Colonic mucosa (tissue), 4 donors: ENCODE results near the gene ITFG2. TPM values are rescaled to one million over a fixed set of nuclear protein-coding genes. Genes with fewer than 3 reads are reported as not detected.

Source experiments
- DNase-seq: peaks from one replicate; pipeline ENCODE4 v3.0.0-alpha.2; 2020
- H3K27ac ChIP-seq: fragments of 200-600 bp; one replicate; pipeline ENCODE4 v1.8.0; 2021
- H3K27me3 ChIP-seq: fragments of 200-600 bp; one replicate; pipeline ENCODE4 v1.8.0; 2021
- H3K36me3 ChIP-seq: fragments of 200-600 bp; one replicate; pipeline ENCODE4 v1.8.0; 2021
- H3K4me1 ChIP-seq: fragments of 200-600 bp; one replicate; pipeline ENCODE4 v1.8.0; 2021; ENCODE audit warnings: mild to moderate bottlenecking
- H3K4me3 ChIP-seq: fragments of 200-600 bp; one replicate; pipeline ENCODE4 v1.8.0; 2021
- H3K9ac ChIP-seq, 2 donors: one replicate each; pipeline ENCODE4 v1.7.0; 2013; ENCODE audit warnings: control low read depth in 2 of 2, low read depth in 2 of 2, low read length in 2 of 2
- H3K9me3 ChIP-seq: fragments of 200-600 bp; one replicate; pipeline ENCODE4 v1.8.0; 2021
- CTCF ChIP-seq: fragments of 200-600 bp; IDR thresholded peaks from one replicate; pipeline ENCODE4 v1.8.0; 2022; ENCODE audit warnings: antibody characterized with exemption, mild to moderate bottlenecking
- intact Hi-C: fragments of 100-400 bp; cut with DNase I; formaldehyde crosslinking; loops from one replicate; pipeline ENCODE4 v1.14.1; 2022
- total RNA-seq, 2 donors: library from RNA; stranded (reverse); fragmentation: NEBNext Ultra II Directional in 1 of 2; extraction: Animal tissue kit (Norgen Biotek cat#: 25700) in 1 of 2; gene quantifications; one replicate each; pipeline ENCODE4 v1.2.1, GENCODE V29; 2021
- donor health status: healthy.
- donor health status: DM: no; HTN: no; CAD: no.
- donor health status: DM: no; HTN: no; CAD: no.

ITFG2 gene
- total RNA-seq, 2 donors from 2014 or later: 19.4 to 34.8 TPM

GRCh38 chr12:2826721-2827515 is 14.4 kb downstream of the ITFG2 start:
- intact Hi-C loops: no loop called here
- Histone ChIP-seq H3K9me3 (no peaks in the 10 kb centered on the region), H3K4me1 (no peaks in the 10 kb centered on the region), H3K4me3 (no peak overlapping the region), H3K36me3 (peaks cover 10% of the 10 kb centered on the region), H3K27me3 (no peaks in the 10 kb centered on the region), H3K9ac (no peak overlapping the region), H3K27ac (no peak overlapping the region)
- TF ChIP-seq CTCF: no peak
- DNase-seq: no peak

- no peak for TF ChIP-seq CTCF
- Histone ChIP-seq H3K27me3 (no peaks in the 10 kb centered on the region), H3K4me1 (no peaks in the 10 kb centered on the region), H3K9ac (no peak overlapping the region), H3K27ac (no peak overlapping the region), H3K36me3 (no peaks in the 10 kb centered on the region), H3K9me3 (no peaks in the 10 kb centered on the region), H3K4me3 (no peak overlapping the region)
- intact Hi-C loops: no loop called here
- no peak for DNase-seq
Observed at GRCh38 chr12:2829275-2829674, 16.8 kb downstream of the ITFG2 start.

GRCh38 chr12:2832550-2833127 is 20.2 kb downstream of the ITFG2 start:
- Histone ChIP-seq H3K4me1 (no peaks in the 10 kb centered on the region), H3K36me3 (no peaks in the 10 kb centered on the region)
- no peak for DNase-seq

GRCh38 chr12:2833327-2833726 is 20.9 kb downstream of the ITFG2 start:
- Histone ChIP-seq H3K9me3 (no peaks in the 10 kb centered on the region), H3K27ac (no peak overlapping the region), H3K9ac (no peak overlapping the region), H3K4me1 (no peaks in the 10 kb centered on the region), H3K4me3 (no peak overlapping the region), H3K36me3 (no peaks in the 10 kb centered on the region), H3K27me3 (no peaks in the 10 kb centered on the region)
- DNase-seq: no peak
- no peak for TF ChIP-seq CTCF
- intact Hi-C loops: no loop called here

More at GRCh38 chr12:2832550-2833127, 20.2 kb downstream of the ITFG2 start:
- TF ChIP-seq CTCF: no peak
- no peaks in the 10 kb centered on the region for H3K9me3 ChIP-seq
- no peak overlapping the region for H3K9ac ChIP-seq
- intact Hi-C loops: no loop called here
- H3K27me3 ChIP-seq: no peaks in the 10 kb centered on the region
- no peak overlapping the region for H3K4me3 ChIP-seq
- no peak overlapping the region for H3K27ac ChIP-seq

GRCh38 chr12:2833810-2834209 is 21.3 kb downstream of the ITFG2 start:
- Histone ChIP-seq H3K9ac (no peak overlapping the region), H3K27ac (no peak overlapping the region), H3K4me1 (no peaks in the 10 kb centered on the region), H3K9me3 (no peaks in the 10 kb centered on the region), H3K27me3 (no peaks in the 10 kb centered on the region), H3K36me3 (no peaks in the 10 kb centered on the region), H3K4me3 (no peak overlapping the region)
- intact Hi-C loops: no loop called here
- TF ChIP-seq CTCF: no peak
- no peak for DNase-seq
